GM23338 (cell line): ENCODE data around the gene SLC9A4. TPM values are rescaled to one million over a fixed set of nuclear protein-coding genes. Genes with fewer than 3 reads are reported as not detected.

Experiments
- ATAC-seq: fragments of 200-7000 bp; cut with Tn5 transposase; 3 replicates; pipeline ENCODE4 v1.9.1; 2020
- DNase-seq: peaks from one replicate; pipeline ENCODE4 v3.0.0-alpha.2; 2015; ENCODE audit warnings: low spot score
- H2AFZ ChIP-seq: fragments of 200-600 bp; sonication (generic); 2 replicates; pipeline ENCODE4 v1.8.0; 2016; ENCODE audit warnings: antibody characterized with exemption, mild to moderate bottlenecking, moderate library complexity
- H3F3A ChIP-seq: fragments of 200-600 bp; sonication (generic); replicated peaks from 2 replicates; pipeline ENCODE4 v1.8.0; 2017; ENCODE audit warnings: antibody characterized with exemption, mixed run types, low read depth
- H3K27ac ChIP-seq: fragments of 200-600 bp; sonication (generic); 2 replicates; pipeline ENCODE4 v1.6.1; 2016; ENCODE audit warnings: low read depth
- H3K27me3 ChIP-seq: fragments of 200-600 bp; sonication (generic); 2 replicates; pipeline ENCODE4 v1.8.0; 2016; ENCODE audit warnings: mild to moderate bottlenecking, mixed run types, moderate library complexity; ENCODE audit not compliant: insufficient read depth
- H3K36me3 ChIP-seq: fragments of 200-600 bp; sonication (generic); 2 replicates; pipeline ENCODE4 v1.8.0; 2016; ENCODE audit warnings: mild to moderate bottlenecking; ENCODE audit not compliant: insufficient read depth
- H3K4me1 ChIP-seq: fragments of 200-600 bp; sonication (generic); 2 replicates; pipeline ENCODE4 v1.8.0; 2016; ENCODE audit warnings: mild to moderate bottlenecking, moderate library complexity; ENCODE audit not compliant: insufficient read depth
- H3K4me2 ChIP-seq: fragments of 200-600 bp; sonication (generic); 2 replicates; pipeline ENCODE4 v1.7.1; 2017; ENCODE audit warnings: mixed run types
- H3K4me3 ChIP-seq: fragments of 200-600 bp; sonication (generic); 2 replicates; pipeline ENCODE4 v1.6.1; 2016; ENCODE audit warnings: mixed run types
- H3K79me2 ChIP-seq: fragments of 200-600 bp; sonication (generic); replicated peaks from 2 replicates; pipeline ENCODE4 v1.8.0; 2017; ENCODE audit warnings: mild to moderate bottlenecking; ENCODE audit not compliant: insufficient read depth
- H3K9me2 ChIP-seq: fragments of 200-600 bp; sonication (generic); 2 replicates; pipeline ENCODE4 v1.8.0; 2017; ENCODE audit not compliant: insufficient read depth
- H4K20me1 ChIP-seq: fragments of 200-600 bp; sonication (generic); replicated peaks from 2 replicates; pipeline ENCODE4 v1.8.0; 2017; ENCODE audit warnings: mild to moderate bottlenecking; ENCODE audit not compliant: insufficient read depth
- H3K27ac Mint-ChIP-seq: 2 replicates; pipeline ENCODE4 v1.8.0; 2020; ENCODE audit warnings: inconsistent platforms, mild to moderate bottlenecking, moderate library complexity, mixed read lengths
- H3K27me3 Mint-ChIP-seq: 3 replicates; pipeline ENCODE4 v1.8.0; 2022; ENCODE audit warnings: low read depth, mild to moderate bottlenecking, moderate library complexity, mixed read lengths, inconsistent platforms; ENCODE audit not compliant: insufficient read depth, poor library complexity
- H3K36me3 Mint-ChIP-seq: 3 replicates; pipeline ENCODE4 v1.8.0; 2021; ENCODE audit warnings: low read depth, mild to moderate bottlenecking, inconsistent platforms, moderate library complexity, mixed read lengths
- H3K4me1 Mint-ChIP-seq: 3 replicates; pipeline ENCODE4 v1.8.0; 2020; ENCODE audit warnings: mild to moderate bottlenecking, inconsistent platforms, mixed read lengths
- H3K4me3 Mint-ChIP-seq: 3 replicates; pipeline ENCODE4 v1.8.0; 2021; ENCODE audit warnings: moderate library complexity, mild to moderate bottlenecking, inconsistent platforms, mixed read lengths
- H3K9me3 Mint-ChIP-seq: 3 replicates; pipeline ENCODE4 v1.8.0; 2020; ENCODE audit warnings: moderate library complexity, mild to moderate bottlenecking, inconsistent platforms, mixed read lengths
- CREB1 ChIP-seq: fragments of 250-450 bp; sonication (Bioruptor Pico); IDR thresholded peaks from 2 replicates; pipeline ENCODE4 v1.5.0; 2020; ENCODE audit warnings: low read depth, mild to moderate bottlenecking, moderate library complexity
- EZH2 ChIP-seq: fragments of 200-600 bp; sonication (generic); IDR thresholded peaks from one replicate; pipeline ENCODE4 v1.8.0; 2017; ENCODE audit warnings: antibody characterized with exemption, mild to moderate bottlenecking, low read depth; ENCODE audit not compliant: unreplicated experiment
- JUNB ChIP-seq: IDR thresholded peaks from one replicate; pipeline ENCODE4 v1.6.1; 2016; ENCODE audit warnings: antibody characterized with exemption; ENCODE audit not compliant: unreplicated experiment
- POLR2AphosphoS5 ChIP-seq: IDR thresholded peaks from 2 replicates; pipeline ENCODE4 v1.6.1; 2016; ENCODE audit warnings: antibody characterized with exemption, low read depth
- STAT1 ChIP-seq: IDR thresholded peaks from one replicate; pipeline ENCODE4 v1.6.1; 2016; ENCODE audit warnings: antibody characterized with exemption; ENCODE audit not compliant: unreplicated experiment
- ZNF114 ChIP-seq: fragments of 250-450 bp; sonication (Bioruptor Pico); IDR thresholded peaks from 2 replicates; pipeline ENCODE4 v1.5.0; 2020; ENCODE audit warnings: mild to moderate bottlenecking, moderate library complexity
- ZNF331 ChIP-seq: fragments of 250-450 bp; sonication (Bioruptor Pico); IDR thresholded peaks from 2 replicates; pipeline ENCODE4 v1.5.0; 2020; ENCODE audit warnings: low read depth, mild to moderate bottlenecking, moderate library complexity
- polyA plus RNA-seq: library from polyadenylated mRNA; unstranded; fragments of >200 nt; fragmentation: Nextera tagmentation; extraction: Ambion mirVana; gene quantifications from 2 replicates; pipeline ENCODE4 v1.2.1, GENCODE V29; 2016
- total RNA-seq: library from RNA; depleted of rRNA; stranded (reverse); fragments of >200 nt; shearing (Covaris generic); gene quantifications from 2 replicates; pipeline ENCODE4 v1.2.3, GENCODE V29; 2014
- TF ChIP-seq, protein P1 (sequence below): IDR thresholded peaks from one replicate; pipeline ENCODE4 v1.6.1; 2018; ENCODE audit warnings: antibody characterized with exemption; ENCODE audit not compliant: unreplicated experiment
- TF ChIP-seq, protein P2 (sequence below): IDR thresholded peaks from 2 replicates; pipeline ENCODE4 v1.6.1; 2016; ENCODE audit warnings: antibody characterized with exemption

The SLC9A4 gene
- total and polyA plus RNA-seq, 2 experiments from 2014 or later, result not detected

DNA sequence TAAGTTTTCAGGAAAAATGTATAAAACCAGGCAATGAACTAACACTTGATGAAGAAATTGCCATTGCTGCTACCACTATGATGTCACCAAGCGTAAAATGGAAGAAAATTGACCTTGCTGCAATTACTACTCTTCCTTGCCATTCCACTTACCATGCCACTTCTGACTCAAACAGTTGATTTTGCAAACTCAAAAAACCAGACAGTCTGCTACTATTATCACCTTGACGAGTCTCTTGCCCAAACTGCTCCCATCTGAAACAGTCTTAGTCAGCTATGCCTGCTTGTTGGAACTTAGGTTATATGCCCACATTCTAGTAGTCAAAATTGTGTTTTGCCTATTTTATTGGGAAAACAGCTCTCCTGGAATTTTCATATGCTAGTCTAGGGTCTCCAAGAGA lies 74.4 kb downstream of the SLC9A4 start:
- Histone ChIP-seq H3K4me3 (no peak overlapping the region), H3F3A (no peaks in the 10 kb centered on the region), H3K27ac (no peak overlapping the region), H3K79me2 (no peaks in the 10 kb centered on the region), H3K9me2 (peaks cover 8% of the 10 kb centered on the region; the same call in 1 of the 2 replicates), H4K20me1 (no peaks in the 10 kb centered on the region), H3K36me3 (no peaks in the 10 kb centered on the region), H3K4me2 (no peak overlapping the region), H3K27me3 (no peaks in the 10 kb centered on the region), H3K4me1 (no peaks in the 10 kb centered on the region), H2AFZ (no peak overlapping the region)
- TF ChIP-seq POLR2AphosphoS5 (no peak), STAT1 (no peak), EZH2 (no peak), ZNF331 (CRISPR knock-in tag) (no peak), JUNB (no peak)
- DNase-seq, result no peak
- no peak for ATAC-seq
- Mint-ChIP-seq H3K9me3 (peaks cover 9% of the 10 kb centered on the region), H3K36me3 (peaks cover 5% of the 10 kb centered on the region; the same call in 1 of the 3 replicates), H3K4me3 (no peak overlapping the region), H3K4me1 (no peaks in the 10 kb centered on the region), H3K27ac (no peak overlapping the region), H3K27me3 (peaks cover 1% of the 10 kb centered on the region)

DNA sequence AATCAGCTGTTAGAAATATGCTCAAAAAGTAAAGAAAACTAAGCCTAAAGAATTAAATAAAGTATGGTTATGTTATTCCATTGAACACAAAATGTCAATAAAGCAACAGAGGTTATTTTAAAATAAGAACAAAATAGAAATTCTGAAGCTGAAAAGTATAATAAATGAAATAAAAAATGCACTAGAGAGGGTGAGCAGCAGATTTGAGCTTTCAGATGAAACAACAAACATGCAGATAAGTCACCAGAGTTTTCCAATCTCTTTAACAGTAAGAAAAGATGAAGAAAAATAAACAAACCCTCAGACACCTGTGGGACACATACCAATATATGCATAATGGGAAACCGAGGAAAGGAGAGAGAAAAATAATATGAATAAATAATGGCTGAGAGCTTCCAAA lies 76.0 kb downstream of the SLC9A4 start:
- no peak for DNase-seq
- no peak overlapping the region for H3K27ac Mint-ChIP-seq
- no peaks in the 10 kb centered on the region for H3F3A ChIP-seq

More for the DNA sequence above, 76.0 kb downstream of the SLC9A4 start:
- H4K20me1 ChIP-seq, result no peaks in the 10 kb centered on the region
- no peak for ATAC-seq
- TF ChIP-seq EZH2, result no peak
- TF ChIP-seq JUNB, result no peak
- TF ChIP-seq, protein P1, sequence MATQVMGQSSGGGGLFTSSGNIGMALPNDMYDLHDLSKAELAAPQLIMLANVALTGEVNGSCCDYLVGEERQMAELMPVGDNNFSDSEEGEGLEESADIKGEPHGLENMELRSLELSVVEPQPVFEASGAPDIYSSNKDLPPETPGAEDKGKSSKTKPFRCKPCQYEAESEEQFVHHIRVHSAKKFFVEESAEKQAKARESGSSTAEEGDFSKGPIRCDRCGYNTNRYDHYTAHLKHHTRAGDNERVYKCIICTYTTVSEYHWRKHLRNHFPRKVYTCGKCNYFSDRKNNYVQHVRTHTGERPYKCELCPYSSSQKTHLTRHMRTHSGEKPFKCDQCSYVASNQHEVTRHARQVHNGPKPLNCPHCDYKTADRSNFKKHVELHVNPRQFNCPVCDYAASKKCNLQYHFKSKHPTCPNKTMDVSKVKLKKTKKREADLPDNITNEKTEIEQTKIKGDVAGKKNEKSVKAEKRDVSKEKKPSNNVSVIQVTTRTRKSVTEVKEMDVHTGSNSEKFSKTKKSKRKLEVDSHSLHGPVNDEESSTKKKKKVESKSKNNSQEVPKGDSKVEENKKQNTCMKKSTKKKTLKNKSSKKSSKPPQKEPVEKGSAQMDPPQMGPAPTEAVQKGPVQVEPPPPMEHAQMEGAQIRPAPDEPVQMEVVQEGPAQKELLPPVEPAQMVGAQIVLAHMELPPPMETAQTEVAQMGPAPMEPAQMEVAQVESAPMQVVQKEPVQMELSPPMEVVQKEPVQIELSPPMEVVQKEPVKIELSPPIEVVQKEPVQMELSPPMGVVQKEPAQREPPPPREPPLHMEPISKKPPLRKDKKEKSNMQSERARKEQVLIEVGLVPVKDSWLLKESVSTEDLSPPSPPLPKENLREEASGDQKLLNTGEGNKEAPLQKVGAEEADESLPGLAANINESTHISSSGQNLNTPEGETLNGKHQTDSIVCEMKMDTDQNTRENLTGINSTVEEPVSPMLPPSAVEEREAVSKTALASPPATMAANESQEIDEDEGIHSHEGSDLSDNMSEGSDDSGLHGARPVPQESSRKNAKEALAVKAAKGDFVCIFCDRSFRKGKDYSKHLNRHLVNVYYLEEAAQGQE, result no peak
- no peak for TF ChIP-seq CREB1
- TF ChIP-seq ZNF114 (CRISPR knock-in tag), result no peak
- TF ChIP-seq, protein P2, sequence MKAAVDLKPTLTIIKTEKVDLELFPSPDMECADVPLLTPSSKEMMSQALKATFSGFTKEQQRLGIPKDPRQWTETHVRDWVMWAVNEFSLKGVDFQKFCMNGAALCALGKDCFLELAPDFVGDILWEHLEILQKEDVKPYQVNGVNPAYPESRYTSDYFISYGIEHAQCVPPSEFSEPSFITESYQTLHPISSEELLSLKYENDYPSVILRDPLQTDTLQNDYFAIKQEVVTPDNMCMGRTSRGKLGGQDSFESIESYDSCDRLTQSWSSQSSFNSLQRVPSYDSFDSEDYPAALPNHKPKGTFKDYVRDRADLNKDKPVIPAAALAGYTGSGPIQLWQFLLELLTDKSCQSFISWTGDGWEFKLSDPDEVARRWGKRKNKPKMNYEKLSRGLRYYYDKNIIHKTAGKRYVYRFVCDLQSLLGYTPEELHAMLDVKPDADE, result no peak
- peaks cover 8% of the 10 kb centered on the region for H3K9me2 ChIP-seq
- H3K27me3 Mint-ChIP-seq, result peaks cover 1% of the 10 kb centered on the region
- peaks cover 5% of the 10 kb centered on the region; the same call in 1 of the 3 replicates for H3K36me3 Mint-ChIP-seq
- H3K36me3 ChIP-seq, result no peaks in the 10 kb centered on the region
- no peaks in the 10 kb centered on the region for H3K27me3 ChIP-seq
- H3K9me3 Mint-ChIP-seq, result peaks cover 9% of the 10 kb centered on the region
- H3K4me3 ChIP-seq, result no peak overlapping the region
- H3K27ac ChIP-seq, result no peak overlapping the region
- no peak overlapping the region for H3K4me2 ChIP-seq
- H3K4me1 ChIP-seq, result no peaks in the 10 kb centered on the region
- no peaks in the 10 kb centered on the region for H3K79me2 ChIP-seq
- H3K4me3 Mint-ChIP-seq, result no peak overlapping the region
- no peak overlapping the region for H2AFZ ChIP-seq
- no peaks in the 10 kb centered on the region for H3K4me1 Mint-ChIP-seq
